GM12874 (cell line): ENCODE measurements around the gene TMEM254.

Experiments used
- TF ChIP-seq, protein P1 (sequence below): IDR thresholded peaks from 2 replicates; pipeline ENCODE4 v1.5.1; 2011; ENCODE audit warnings: low read depth, mild to moderate bottlenecking, control low read depth, low read length, moderate library complexity; ENCODE audit not compliant: insufficient read depth

Gene TMEM254

DNA sequence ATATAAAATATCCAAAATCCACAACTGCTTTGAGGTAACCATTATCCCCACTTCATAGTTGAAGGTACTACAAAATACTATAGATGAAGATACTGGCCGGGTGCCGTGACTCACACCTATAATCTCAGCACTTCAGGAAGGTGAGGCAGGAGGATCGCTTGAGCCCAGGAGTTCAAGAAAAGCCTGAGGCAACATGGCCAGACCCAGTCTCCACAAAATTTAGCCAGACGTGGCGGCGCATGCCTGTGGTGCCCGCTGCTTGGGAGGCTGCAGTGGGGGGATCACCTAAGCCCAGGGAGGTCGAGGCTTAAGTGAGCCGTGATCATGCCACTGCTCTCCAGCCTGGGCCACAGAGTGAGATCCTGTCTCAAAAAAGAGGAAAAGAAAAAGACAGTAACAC is 21.7 kb downstream of the TMEM254 start:
- TF ChIP-seq, protein P1, sequence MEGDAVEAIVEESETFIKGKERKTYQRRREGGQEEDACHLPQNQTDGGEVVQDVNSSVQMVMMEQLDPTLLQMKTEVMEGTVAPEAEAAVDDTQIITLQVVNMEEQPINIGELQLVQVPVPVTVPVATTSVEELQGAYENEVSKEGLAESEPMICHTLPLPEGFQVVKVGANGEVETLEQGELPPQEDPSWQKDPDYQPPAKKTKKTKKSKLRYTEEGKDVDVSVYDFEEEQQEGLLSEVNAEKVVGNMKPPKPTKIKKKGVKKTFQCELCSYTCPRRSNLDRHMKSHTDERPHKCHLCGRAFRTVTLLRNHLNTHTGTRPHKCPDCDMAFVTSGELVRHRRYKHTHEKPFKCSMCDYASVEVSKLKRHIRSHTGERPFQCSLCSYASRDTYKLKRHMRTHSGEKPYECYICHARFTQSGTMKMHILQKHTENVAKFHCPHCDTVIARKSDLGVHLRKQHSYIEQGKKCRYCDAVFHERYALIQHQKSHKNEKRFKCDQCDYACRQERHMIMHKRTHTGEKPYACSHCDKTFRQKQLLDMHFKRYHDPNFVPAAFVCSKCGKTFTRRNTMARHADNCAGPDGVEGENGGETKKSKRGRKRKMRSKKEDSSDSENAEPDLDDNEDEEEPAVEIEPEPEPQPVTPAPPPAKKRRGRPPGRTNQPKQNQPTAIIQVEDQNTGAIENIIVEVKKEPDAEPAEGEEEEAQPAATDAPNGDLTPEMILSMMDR, result no peak

DNA sequence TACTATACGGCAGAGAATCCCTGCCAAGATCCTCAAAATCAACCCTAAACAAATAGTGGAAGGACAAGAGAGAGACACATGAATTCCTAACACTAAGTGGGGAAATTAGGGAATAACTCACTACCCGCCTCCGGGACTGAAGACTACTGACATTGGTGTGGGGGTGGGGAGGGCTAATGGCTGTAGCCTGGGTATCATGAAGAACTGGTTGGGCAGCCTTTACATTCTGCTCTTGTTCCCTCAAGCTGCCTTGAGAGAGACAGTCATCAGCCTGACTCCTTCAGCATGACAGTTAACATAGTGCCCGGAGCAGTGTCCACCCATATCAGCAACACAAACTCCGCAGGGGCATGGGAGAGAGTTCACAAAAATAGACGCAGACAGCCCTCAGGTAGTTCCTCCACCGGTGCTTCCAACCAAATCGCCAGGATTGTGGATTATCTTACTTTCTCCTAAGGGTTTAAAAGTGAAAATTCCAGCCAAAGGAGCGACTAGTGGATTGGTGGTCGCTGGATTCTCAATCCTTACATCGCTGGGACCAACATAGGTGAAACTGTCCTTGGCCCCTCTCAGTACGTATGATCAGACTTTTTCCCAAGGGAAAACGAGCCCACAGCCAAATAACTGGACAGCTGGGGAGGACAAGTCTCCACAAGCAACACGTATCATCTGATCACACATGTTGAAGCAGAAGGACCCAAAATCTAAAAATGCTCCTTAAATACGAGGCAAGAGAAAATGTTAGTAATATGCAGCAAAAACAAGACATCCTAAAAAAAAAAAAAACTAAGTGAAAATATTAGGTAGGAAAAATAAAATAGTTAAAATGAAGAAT is 22.6 kb downstream of the TMEM254 start:
- TF ChIP-seq, protein P1, result no peak

DNA sequence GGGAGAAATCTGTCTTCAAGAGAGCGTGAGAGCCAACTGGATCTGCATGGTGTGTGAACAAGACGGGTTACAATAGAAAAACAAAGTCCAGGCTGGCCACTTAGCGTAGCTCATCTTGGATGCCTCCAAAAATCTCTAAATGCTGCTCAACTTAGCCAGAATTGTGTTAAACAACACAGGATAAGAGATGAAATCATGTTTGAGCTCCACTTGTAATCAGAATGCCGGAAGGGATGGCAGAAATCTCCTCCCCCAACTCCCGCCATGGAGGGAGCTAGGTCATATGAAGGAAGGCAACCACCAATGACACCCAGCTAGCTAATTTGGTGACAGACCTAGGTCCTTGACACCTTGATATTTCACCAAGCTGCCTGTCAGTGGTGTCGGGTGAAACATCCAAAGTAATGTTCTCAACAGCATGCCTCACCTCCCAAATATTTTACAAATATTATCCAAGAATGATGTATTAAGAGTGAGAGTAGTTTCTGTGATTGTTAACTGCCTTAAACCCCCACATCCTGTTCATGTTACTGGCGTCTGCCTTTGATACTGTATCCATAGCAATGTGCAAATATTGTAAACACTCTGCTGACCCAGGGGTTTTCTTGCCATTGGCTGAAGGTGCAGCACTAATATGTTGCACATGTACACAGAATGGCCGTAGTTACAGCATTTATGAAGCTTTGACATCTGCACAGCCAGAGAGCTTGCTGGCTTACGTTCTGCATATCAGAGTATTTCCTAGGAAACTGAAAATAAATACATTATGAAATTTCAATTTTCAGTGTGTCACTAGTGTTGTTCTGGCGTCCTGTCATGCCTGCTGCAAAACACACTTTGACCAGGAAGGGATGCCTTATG is 25.8 kb downstream of the TMEM254 start:
- TF ChIP-seq, protein P1, result no peak

DNA sequence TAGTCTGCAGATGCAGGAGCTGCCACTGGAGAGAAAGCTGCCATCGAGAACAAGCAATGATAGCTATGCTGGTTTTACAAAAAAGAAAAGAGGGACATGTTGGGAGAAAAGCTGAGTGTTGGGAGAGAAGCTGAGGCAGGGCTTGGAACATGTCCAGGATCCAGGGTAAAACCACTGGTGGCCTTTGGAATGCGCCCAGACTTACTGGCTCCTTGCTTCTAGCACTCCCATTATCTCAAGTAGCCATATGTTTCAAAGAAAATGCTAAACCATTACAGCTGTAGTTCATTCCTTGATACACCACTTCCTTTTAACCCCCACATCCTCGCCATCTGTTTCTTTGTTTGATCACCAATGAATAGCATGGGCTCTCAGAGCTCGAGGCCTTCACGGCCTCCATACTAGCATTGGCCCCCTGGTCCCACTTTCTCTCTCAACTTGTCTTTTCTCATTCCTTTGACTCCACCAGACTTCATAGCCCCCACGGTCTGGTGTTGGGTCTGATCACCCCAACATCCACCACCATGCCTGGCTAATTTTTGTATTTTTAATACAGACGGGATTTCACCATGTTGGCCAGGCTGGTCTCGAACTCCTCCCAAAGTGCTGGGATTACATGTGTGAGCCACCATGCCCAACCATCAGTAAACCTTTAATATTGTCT is 30.2 kb downstream of the TMEM254 start:
- TF ChIP-seq, protein P1, result no peak

DNA sequence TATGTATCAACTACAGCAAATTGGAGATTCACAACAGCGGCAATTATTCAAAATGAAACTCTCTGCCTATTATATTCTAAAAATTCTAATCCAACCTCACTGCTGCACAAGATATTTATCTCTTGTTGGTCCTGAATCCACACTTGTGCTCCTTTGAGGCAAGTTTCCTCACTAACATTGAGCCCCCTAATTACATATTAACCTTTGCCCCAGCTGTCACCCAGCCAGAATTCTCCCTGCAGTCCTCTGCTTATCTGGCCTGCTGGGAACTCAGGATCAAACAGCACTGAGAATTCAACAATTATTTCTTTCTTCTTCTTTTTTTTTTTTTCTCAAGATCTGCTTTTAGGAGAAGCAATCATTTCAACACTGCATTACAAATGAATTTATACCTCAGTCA is 32.5 kb downstream of the TMEM254 start:
- TF ChIP-seq, protein P1, result no peak

DNA sequence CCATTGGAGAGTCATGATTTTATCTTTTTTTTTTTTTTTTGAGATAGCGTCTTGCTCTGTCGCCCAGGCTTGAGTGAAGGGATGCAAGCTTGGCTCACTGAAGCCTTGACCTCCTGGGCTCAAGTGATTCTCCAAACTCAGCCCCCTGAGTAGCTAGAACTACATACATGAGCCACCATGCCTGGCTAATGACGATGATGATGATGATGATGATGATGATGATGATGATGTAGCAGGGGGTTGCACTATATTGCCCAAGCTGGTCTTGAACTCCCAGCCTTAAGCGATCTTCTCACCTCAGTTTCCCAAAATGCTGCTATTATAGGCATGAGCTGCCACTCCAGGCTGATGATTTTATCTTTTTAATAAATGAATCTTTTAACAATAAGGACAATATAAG is 40.2 kb downstream of the TMEM254 start:
- TF ChIP-seq, protein P1, result no peak
